ENCODE results near the gene HP1BP3.

The HP1BP3 gene

GRCh38 chr1:20811916-20812315 lies 24.8 kb upstream of the HP1BP3 start:
- Histone ChIP-seq H3K27ac (replicated peaks) (no peak overlapping the region), H3K4me3 (replicated peaks; ENCODE audit: insufficient read depth, low read length) (no peak overlapping the region), H3K27me3 (ENCODE audit: insufficient read depth, poor library complexity, severe bottlenecking) (no peaks in the 10 kb centered on the region)
- TF ChIP-seq SPI1 (IDR thresholded peaks at IDR 0.05; ENCODE audit: borderline replicate concordance, low read depth): no peak
- no peak for TF ChIP-seq REST (IDR thresholded peaks at IDR 0.05; ENCODE audit: insufficient replicate concordance, low read depth)
- TF ChIP-seq, protein P1, sequence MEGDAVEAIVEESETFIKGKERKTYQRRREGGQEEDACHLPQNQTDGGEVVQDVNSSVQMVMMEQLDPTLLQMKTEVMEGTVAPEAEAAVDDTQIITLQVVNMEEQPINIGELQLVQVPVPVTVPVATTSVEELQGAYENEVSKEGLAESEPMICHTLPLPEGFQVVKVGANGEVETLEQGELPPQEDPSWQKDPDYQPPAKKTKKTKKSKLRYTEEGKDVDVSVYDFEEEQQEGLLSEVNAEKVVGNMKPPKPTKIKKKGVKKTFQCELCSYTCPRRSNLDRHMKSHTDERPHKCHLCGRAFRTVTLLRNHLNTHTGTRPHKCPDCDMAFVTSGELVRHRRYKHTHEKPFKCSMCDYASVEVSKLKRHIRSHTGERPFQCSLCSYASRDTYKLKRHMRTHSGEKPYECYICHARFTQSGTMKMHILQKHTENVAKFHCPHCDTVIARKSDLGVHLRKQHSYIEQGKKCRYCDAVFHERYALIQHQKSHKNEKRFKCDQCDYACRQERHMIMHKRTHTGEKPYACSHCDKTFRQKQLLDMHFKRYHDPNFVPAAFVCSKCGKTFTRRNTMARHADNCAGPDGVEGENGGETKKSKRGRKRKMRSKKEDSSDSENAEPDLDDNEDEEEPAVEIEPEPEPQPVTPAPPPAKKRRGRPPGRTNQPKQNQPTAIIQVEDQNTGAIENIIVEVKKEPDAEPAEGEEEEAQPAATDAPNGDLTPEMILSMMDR (IDR thresholded peaks at IDR 0.05; ENCODE audit: insufficient read depth, low read length): no peak
- TF ChIP-seq POLR2AphosphoS5 (IDR thresholded peaks at IDR 0.05; ENCODE audit: low read depth): no peak
- no peak for TF ChIP-seq GABPA (IDR thresholded peaks at IDR 0.05; ENCODE audit: low read depth)
- no peak for DNase-seq (ENCODE audit: low read depth in 1 of 2, low spot score in 1 of 2)

- Histone ChIP-seq H3K27me3 (ENCODE audit: insufficient read depth, poor library complexity, severe bottlenecking) (no peaks in the 10 kb centered on the region), H3K4me3 (replicated peaks; ENCODE audit: insufficient read depth, low read length) (no peak overlapping the region), H3K27ac (replicated peaks) (no peak overlapping the region)
- DNase-seq (ENCODE audit: low read depth in 1 of 2, low spot score in 1 of 2): no peak
- no peak for TF ChIP-seq GABPA (IDR thresholded peaks at IDR 0.05; ENCODE audit: low read depth)
- TF ChIP-seq REST (IDR thresholded peaks at IDR 0.05; ENCODE audit: insufficient replicate concordance, low read depth): no peak
- TF ChIP-seq, protein P1 (IDR thresholded peaks at IDR 0.05; ENCODE audit: insufficient read depth, low read length): no peak
- no peak for TF ChIP-seq POLR2AphosphoS5 (IDR thresholded peaks at IDR 0.05; ENCODE audit: low read depth)
- TF ChIP-seq SPI1 (IDR thresholded peaks at IDR 0.05; ENCODE audit: borderline replicate concordance, low read depth): no peak
Measured at GRCh38 chr1:20793236-20793635, 6.1 kb upstream of the HP1BP3 start.

DNA sequence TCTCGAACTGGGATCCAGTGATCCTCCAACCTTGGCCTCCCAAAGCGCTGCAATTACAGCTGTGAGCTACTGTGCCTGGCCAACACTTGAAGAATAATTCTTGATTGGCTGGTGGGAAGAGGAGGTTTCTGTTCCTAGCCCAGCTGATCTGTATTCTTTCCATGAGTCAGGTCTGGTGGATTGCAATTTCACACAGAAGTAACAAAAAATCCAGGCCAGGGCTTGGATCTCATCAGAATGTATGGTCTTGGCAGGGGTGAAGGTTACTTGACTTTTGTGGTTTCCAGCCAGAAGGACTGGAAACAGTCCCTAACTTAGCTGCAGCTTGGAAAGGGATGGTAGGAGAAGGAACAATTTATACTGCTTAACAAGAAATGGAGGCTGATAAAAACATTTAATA lies 5.1 kb upstream of the HP1BP3 start:
- no peak for DNase-seq (ENCODE audit: low read depth in 1 of 2, low spot score in 1 of 2)

More for the DNA sequence above, 5.1 kb upstream of the HP1BP3 start:
- H3K27ac ChIP-seq (replicated peaks): no peak overlapping the region
- H3K4me3 ChIP-seq (replicated peaks; ENCODE audit: insufficient read depth, low read length): no peak overlapping the region
- TF ChIP-seq GABPA (IDR thresholded peaks at IDR 0.05; ENCODE audit: low read depth): no peak
- TF ChIP-seq REST (IDR thresholded peaks at IDR 0.05; ENCODE audit: insufficient replicate concordance, low read depth): no peak
- no peak for TF ChIP-seq SPI1 (IDR thresholded peaks at IDR 0.05; ENCODE audit: borderline replicate concordance, low read depth)
- TF ChIP-seq, protein P1 (IDR thresholded peaks at IDR 0.05; ENCODE audit: insufficient read depth, low read length): no peak
- TF ChIP-seq POLR2AphosphoS5 (IDR thresholded peaks at IDR 0.05; ENCODE audit: low read depth): no peak
- no peaks in the 10 kb centered on the region for H3K27me3 ChIP-seq (ENCODE audit: insufficient read depth, poor library complexity, severe bottlenecking)

All from HL-60 (cell line).